WTC11 (cell line): Measurements from ENCODE around the gene OR5P2. TPM values are rescaled to one million over a fixed set of nuclear protein-coding genes. Genes with fewer than 3 reads are reported as not detected.

Experiments used
- ATAC-seq: fragments of 200-7000 bp; cut with Tn5 transposase; 2 replicates; pipeline ENCODE4 v1.10.0; 2021; ENCODE audit warnings: mild to moderate bottlenecking, moderate library complexity
- CTCF ChIA-PET: fragments of 300-600 bp; sonication (Branson Sonifier 250); formaldehyde crosslinking; loops from one replicate; lab custom pipeline; 2021; ENCODE audit warnings: antibody characterized with exemption; lab: Charles Lee
- POLR2A ChIA-PET: fragments of 350-600 bp; sonication (Branson Sonifier 250); formaldehyde crosslinking; loops from one replicate; lab custom pipeline; 2021; ENCODE audit warnings: antibody characterized with exemption; lab: Charles Lee
- DNase-seq: peaks from one replicate; pipeline ENCODE4 v3.0.0; 2021; ENCODE audit warnings: low spot score
- H3K27ac Mint-ChIP-seq: 2 replicates; pipeline ENCODE4 v1.8.0; 2021; ENCODE audit warnings: mixed read lengths
- H3K27me3 Mint-ChIP-seq: 2 replicates; pipeline ENCODE4 v1.8.0; 2021; ENCODE audit warnings: low read depth, mild to moderate bottlenecking, moderate library complexity, mixed read lengths
- H3K36me3 Mint-ChIP-seq: 2 replicates; pipeline ENCODE4 v1.8.0; 2021; ENCODE audit warnings: mixed read lengths
- H3K4me1 Mint-ChIP-seq: 2 replicates; pipeline ENCODE4 v1.8.0; 2022; ENCODE audit warnings: mixed read lengths
- H3K4me3 Mint-ChIP-seq: 2 replicates; pipeline ENCODE4 v1.8.0; 2021; ENCODE audit warnings: mild to moderate bottlenecking, moderate library complexity, mixed read lengths
- H3K9me3 Mint-ChIP-seq: 2 replicates; pipeline ENCODE4 v1.8.0; 2021; ENCODE audit warnings: mixed read lengths
- ELF4 ChIP-seq: sonication (generic); formaldehyde crosslinking; IDR thresholded peaks from 2 replicates; pipeline ENCODE4 v1.8.1; 2022; ENCODE audit warnings: low read depth, mild to moderate bottlenecking, moderate library complexity, missing genetic modification reagents
- EMX1 ChIP-seq: fragments of 250-450 bp; sonication (Bioruptor Pico); IDR thresholded peaks from 2 replicates; pipeline ENCODE4 v1.8.0; 2021; ENCODE audit warnings: mild to moderate bottlenecking
- FOXP1 ChIP-seq: sonication (generic); formaldehyde crosslinking; IDR thresholded peaks from 2 replicates; pipeline ENCODE4 v1.8.0; 2022; ENCODE audit warnings: missing genetic modification reagents, mild to moderate bottlenecking, moderate library complexity, borderline replicate concordance
- GABPB1 ChIP-seq: sonication (generic); formaldehyde crosslinking; IDR thresholded peaks from 2 replicates; pipeline ENCODE4 v1.8.1; 2023; ENCODE audit warnings: mild to moderate bottlenecking, missing genetic modification reagents
- GRHL2 ChIP-seq: fragments of 250-450 bp; sonication (Bioruptor Pico); IDR thresholded peaks from 2 replicates; pipeline ENCODE4 v1.8.0; 2022; ENCODE audit warnings: mild to moderate bottlenecking, moderate library complexity; ENCODE audit not compliant: insufficient replicate concordance, severe bottlenecking
- HMGA2 ChIP-seq: fragments of 250-450 bp; sonication (Bioruptor Pico); IDR thresholded peaks from 2 replicates; pipeline ENCODE4 v1.4.0; 2021; ENCODE audit warnings: mild to moderate bottlenecking, moderate library complexity
- IRF1 ChIP-seq: sonication (generic); formaldehyde crosslinking; IDR thresholded peaks from 2 replicates; pipeline ENCODE4 v1.8.0; 2023; ENCODE audit warnings: missing genetic modification reagents
- IRF2 ChIP-seq: sonication (generic); formaldehyde crosslinking; IDR thresholded peaks from 2 replicates; pipeline ENCODE4 v1.8.0; 2022; ENCODE audit warnings: low read depth, missing genetic modification reagents, borderline replicate concordance
- JAZF1 ChIP-seq: fragments of 250-450 bp; sonication (Bioruptor Pico); IDR thresholded peaks from 2 replicates; pipeline ENCODE4 v1.9.0; 2021; ENCODE audit warnings: moderate library complexity, mild to moderate bottlenecking, inconsistent platforms
- MLX ChIP-seq: sonication (generic); formaldehyde crosslinking; IDR thresholded peaks from 2 replicates; pipeline ENCODE4 v1.8.1; 2023; ENCODE audit warnings: mild to moderate bottlenecking, missing genetic modification reagents, moderate library complexity
- MXD4 ChIP-seq: fragments of 250-450 bp; sonication (Bioruptor Pico); IDR thresholded peaks from 2 replicates; pipeline ENCODE4 v1.8.0; 2021; ENCODE audit warnings: mild to moderate bottlenecking, moderate library complexity, borderline replicate concordance
- RORB ChIP-seq: fragments of 250-450 bp; sonication (Bioruptor Pico); IDR thresholded peaks from 2 replicates; pipeline ENCODE4 v1.9.0; 2021; ENCODE audit warnings: mild to moderate bottlenecking
- TEAD4 ChIP-seq: sonication (generic); formaldehyde crosslinking; IDR thresholded peaks from 2 replicates; pipeline ENCODE4 v1.8.0; 2022; ENCODE audit warnings: mild to moderate bottlenecking, missing genetic modification reagents
- USF2 ChIP-seq: sonication (generic); formaldehyde crosslinking; IDR thresholded peaks from 2 replicates; pipeline ENCODE4 v1.8.1; 2023; ENCODE audit warnings: mild to moderate bottlenecking, missing genetic modification reagents, moderate library complexity
- ZNF232 ChIP-seq: sonication (generic); formaldehyde crosslinking; IDR thresholded peaks from 2 replicates; pipeline ENCODE4 v1.8.0; 2022; ENCODE audit warnings: mild to moderate bottlenecking, missing genetic modification reagents
- ZNF671 ChIP-seq: fragments of 250-450 bp; sonication (Bioruptor Pico); IDR thresholded peaks from 2 replicates; pipeline ENCODE4 v1.8.0; 2021; ENCODE audit warnings: mild to moderate bottlenecking
- total RNA-seq: library from RNA; stranded (reverse); gene quantifications from 3 replicates; pipeline ENCODE4 v1.2.3, GENCODE V29; 2021
- TF ChIP-seq, protein P1 (sequence below): fragments of 200-600 bp; IDR thresholded peaks from 2 replicates; pipeline ENCODE4 v1.8.0; 2022; ENCODE audit warnings: antibody characterized with exemption
- TF ChIP-seq, protein P2 (sequence below): sonication (generic); formaldehyde crosslinking; IDR thresholded peaks from 2 replicates; pipeline ENCODE4 v1.8.0; 2022; ENCODE audit warnings: mild to moderate bottlenecking, missing genetic modification reagents
- TF ChIP-seq, protein P3 (sequence below): sonication (generic); formaldehyde crosslinking; conservative IDR thresholded peaks from 2 replicates; pipeline ENCODE4 v1.8.1; 2023; ENCODE audit warnings: mild to moderate bottlenecking, low read depth, missing genetic modification reagents, moderate library complexity

OR5P2 gene
- total RNA-seq, 1 experiment from 2014 or later = not detected

DNA sequence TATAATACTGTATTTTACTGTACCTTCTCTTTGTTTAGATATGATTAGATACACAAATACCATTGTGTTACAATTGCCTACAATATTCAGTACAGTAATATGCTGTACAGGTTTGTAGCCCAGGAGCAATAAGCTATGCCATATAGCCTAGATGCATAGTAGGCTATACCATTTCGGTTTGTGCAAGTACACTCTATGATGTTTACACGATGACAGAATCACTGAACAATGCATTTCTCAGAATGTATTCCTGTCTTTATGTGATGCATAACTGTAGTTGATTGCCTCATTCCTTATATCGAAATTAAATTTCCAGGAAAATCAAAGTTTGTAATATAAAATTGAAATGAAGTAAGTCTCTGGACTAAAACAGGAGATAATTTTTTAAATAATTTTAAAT lies 49.3 kb upstream of the OR5P2 start:
- Mint-ChIP-seq H3K4me1 (peaks cover 15% of the 10 kb centered on the region), H3K27me3 (no peaks in the 10 kb centered on the region), H3K9me3 (peaks cover 11% of the 10 kb centered on the region; the same call in 1 of the 2 replicates), H3K27ac (no peak overlapping the region), H3K36me3 (no peaks in the 10 kb centered on the region), H3K4me3 (no peak overlapping the region)
- POLR2A ChIA-PET = no interaction called here
- TF ChIP-seq, protein P1, sequence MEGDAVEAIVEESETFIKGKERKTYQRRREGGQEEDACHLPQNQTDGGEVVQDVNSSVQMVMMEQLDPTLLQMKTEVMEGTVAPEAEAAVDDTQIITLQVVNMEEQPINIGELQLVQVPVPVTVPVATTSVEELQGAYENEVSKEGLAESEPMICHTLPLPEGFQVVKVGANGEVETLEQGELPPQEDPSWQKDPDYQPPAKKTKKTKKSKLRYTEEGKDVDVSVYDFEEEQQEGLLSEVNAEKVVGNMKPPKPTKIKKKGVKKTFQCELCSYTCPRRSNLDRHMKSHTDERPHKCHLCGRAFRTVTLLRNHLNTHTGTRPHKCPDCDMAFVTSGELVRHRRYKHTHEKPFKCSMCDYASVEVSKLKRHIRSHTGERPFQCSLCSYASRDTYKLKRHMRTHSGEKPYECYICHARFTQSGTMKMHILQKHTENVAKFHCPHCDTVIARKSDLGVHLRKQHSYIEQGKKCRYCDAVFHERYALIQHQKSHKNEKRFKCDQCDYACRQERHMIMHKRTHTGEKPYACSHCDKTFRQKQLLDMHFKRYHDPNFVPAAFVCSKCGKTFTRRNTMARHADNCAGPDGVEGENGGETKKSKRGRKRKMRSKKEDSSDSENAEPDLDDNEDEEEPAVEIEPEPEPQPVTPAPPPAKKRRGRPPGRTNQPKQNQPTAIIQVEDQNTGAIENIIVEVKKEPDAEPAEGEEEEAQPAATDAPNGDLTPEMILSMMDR = no peak
- TF ChIP-seq GRHL2 (CRISPR knock-in tag) (no peak), JAZF1 (CRISPR knock-in tag) (no peak), MLX (CRISPR knock-in tag) (no peak), EMX1 (CRISPR knock-in tag) (no peak), TEAD4 (no peak), USF2 (CRISPR knock-in tag) (no peak), HMGA2 (no peak), IRF1 (no peak), ZNF232 (CRISPR knock-in tag) (no peak), ZNF671 (CRISPR knock-in tag) (no peak), IRF2 (CRISPR knock-in tag) (no peak), FOXP1 (CRISPR knock-in tag) (no peak), MXD4 (no peak), GABPB1 (no peak)
- TF ChIP-seq, protein P2, sequence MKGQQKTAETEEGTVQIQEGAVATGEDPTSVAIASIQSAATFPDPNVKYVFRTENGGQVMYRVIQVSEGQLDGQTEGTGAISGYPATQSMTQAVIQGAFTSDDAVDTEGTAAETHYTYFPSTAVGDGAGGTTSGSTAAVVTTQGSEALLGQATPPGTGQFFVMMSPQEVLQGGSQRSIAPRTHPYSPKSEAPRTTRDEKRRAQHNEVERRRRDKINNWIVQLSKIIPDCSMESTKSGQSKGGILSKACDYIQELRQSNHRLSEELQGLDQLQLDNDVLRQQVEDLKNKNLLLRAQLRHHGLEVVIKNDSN (CRISPR knock-in tag) = no peak
- TF ChIP-seq, protein P3, sequence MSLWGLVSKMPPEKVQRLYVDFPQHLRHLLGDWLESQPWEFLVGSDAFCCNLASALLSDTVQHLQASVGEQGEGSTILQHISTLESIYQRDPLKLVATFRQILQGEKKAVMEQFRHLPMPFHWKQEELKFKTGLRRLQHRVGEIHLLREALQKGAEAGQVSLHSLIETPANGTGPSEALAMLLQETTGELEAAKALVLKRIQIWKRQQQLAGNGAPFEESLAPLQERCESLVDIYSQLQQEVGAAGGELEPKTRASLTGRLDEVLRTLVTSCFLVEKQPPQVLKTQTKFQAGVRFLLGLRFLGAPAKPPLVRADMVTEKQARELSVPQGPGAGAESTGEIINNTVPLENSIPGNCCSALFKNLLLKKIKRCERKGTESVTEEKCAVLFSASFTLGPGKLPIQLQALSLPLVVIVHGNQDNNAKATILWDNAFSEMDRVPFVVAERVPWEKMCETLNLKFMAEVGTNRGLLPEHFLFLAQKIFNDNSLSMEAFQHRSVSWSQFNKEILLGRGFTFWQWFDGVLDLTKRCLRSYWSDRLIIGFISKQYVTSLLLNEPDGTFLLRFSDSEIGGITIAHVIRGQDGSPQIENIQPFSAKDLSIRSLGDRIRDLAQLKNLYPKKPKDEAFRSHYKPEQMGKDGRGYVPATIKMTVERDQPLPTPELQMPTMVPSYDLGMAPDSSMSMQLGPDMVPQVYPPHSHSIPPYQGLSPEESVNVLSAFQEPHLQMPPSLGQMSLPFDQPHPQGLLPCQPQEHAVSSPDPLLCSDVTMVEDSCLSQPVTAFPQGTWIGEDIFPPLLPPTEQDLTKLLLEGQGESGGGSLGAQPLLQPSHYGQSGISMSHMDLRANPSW = no peak
- no peak for ATAC-seq
- CTCF ChIA-PET = interaction anchor here (0.6 kb wide), 1 partner anchor 152 kb away, joined by 3 read pairs; no protein-coding TSS in a partner anchor
- no peak for DNase-seq

DNA sequence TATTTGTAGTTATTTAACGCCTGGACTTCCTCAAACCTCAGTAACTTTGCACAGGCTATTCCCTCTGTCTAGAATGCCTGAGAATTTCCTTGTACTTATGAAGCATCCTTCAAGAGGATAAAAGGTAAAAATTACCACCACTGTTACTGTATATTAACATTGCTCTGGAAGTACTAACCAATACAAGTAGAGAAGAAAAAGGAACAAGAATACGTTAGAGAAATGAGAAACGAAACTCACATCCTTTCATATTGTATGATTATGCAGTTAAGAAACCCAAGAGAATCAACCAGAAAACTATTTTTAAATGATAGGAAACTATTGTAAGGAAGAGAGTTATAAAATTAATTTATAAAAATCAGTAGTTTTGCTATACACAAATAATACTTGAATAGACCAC lies 48.2 kb upstream of the OR5P2 start:
- no peak for ATAC-seq
- CTCF ChIA-PET = no interaction called here
- no peak overlapping the region for H3K4me3 Mint-ChIP-seq
- peaks cover 19% of the 10 kb centered on the region for H3K4me1 Mint-ChIP-seq
- no peak overlapping the region for H3K27ac Mint-ChIP-seq
- POLR2A ChIA-PET = no interaction called here
- no peaks in the 10 kb centered on the region for H3K36me3 Mint-ChIP-seq
- TF ChIP-seq RORB = no peak
- no peak for TF ChIP-seq ELF4 (CRISPR knock-in tag)
- TF ChIP-seq, all 79 proteins: peak for 0
- DNase-seq = no peak
- Mint-ChIP-seq H3K27me3 (no peaks in the 10 kb centered on the region), H3K9me3 (peaks cover 11% of the 10 kb centered on the region; the same call in 1 of the 2 replicates)
